Motor neuron (in vitro differentiated cells): ENCODE data around the gene SAE1. TPM values are rescaled to one million over a fixed set of nuclear protein-coding genes. Genes with fewer than 3 reads are reported as not detected.

ENCODE experiments used
- ATAC-seq, 8 experiments: fragments of 200-7000 bp; cut with Tn5 transposase; replicated peaks in 6 of 8; 2 replicates each; pipeline ENCODE4 v1.8.0; 2021; ENCODE audit warnings: mild to moderate bottlenecking in 8 of 8, moderate library complexity in 8 of 8
- H3K27ac ChIP-seq, 2 donors: fragments of 250-450 bp; sonication (Bioruptor Pico); 2 replicates each; pipeline ENCODE4 v1.9.0; 2021; ENCODE audit warnings: antibody characterized with exemption in 2 of 2, mild to moderate bottlenecking in 2 of 2, moderate library complexity in 1 of 2
- H3K4me1 ChIP-seq, 2 donors: fragments of 250-450 bp; sonication (Bioruptor Pico); replicated peaks in 1 of 2; 2 replicates each; pipeline ENCODE4 v1.6.1; 2021; ENCODE audit warnings: antibody characterized with exemption in 2 of 2, mild to moderate bottlenecking in 2 of 2, moderate library complexity in 1 of 2
- H3K4me3 ChIP-seq, 5 donors: fragments of 250-450 bp; sonication (Bioruptor Pico); 2 replicates each; pipeline ENCODE4 v1.9.0; 2021; ENCODE audit warnings: antibody characterized with exemption in 5 of 5, mild to moderate bottlenecking in 5 of 5, moderate library complexity in 4 of 5
- WGBS, 10 experiments: fragments of 450-650 bp; shearing (Covaris generic); methylation state at CpG; one replicate each; pipeline ENCODE4 v1.0.0; 2022; 5-methylcytosine and 5-hydroxymethylcytosine counted together
- in situ Hi-C, 9 experiments: fragments of 400-800 bp; cut with MboI; loops; one replicate each; pipeline ENCODE4 v1.15.0; 2021; ENCODE audit warnings: low sequenced_read_pairs in 9 of 9, low pct_unique_long_range_greater_than_20kb in 2 of 9; ENCODE audit not compliant: unreplicated experiment in 9 of 9
- total RNA-seq, 8 experiments: library from RNA; unstranded; fragments of 300-600 nt; gene quantifications; 2 replicates each; pipeline versions ENCODE4 v1.2.3 to v1.2.4, GENCODE V29; 2022

The SAE1 gene
- total RNA-seq, 8 experiments from 2014 or later: 76.2 to 197 (median 91.7) TPM

DNA sequence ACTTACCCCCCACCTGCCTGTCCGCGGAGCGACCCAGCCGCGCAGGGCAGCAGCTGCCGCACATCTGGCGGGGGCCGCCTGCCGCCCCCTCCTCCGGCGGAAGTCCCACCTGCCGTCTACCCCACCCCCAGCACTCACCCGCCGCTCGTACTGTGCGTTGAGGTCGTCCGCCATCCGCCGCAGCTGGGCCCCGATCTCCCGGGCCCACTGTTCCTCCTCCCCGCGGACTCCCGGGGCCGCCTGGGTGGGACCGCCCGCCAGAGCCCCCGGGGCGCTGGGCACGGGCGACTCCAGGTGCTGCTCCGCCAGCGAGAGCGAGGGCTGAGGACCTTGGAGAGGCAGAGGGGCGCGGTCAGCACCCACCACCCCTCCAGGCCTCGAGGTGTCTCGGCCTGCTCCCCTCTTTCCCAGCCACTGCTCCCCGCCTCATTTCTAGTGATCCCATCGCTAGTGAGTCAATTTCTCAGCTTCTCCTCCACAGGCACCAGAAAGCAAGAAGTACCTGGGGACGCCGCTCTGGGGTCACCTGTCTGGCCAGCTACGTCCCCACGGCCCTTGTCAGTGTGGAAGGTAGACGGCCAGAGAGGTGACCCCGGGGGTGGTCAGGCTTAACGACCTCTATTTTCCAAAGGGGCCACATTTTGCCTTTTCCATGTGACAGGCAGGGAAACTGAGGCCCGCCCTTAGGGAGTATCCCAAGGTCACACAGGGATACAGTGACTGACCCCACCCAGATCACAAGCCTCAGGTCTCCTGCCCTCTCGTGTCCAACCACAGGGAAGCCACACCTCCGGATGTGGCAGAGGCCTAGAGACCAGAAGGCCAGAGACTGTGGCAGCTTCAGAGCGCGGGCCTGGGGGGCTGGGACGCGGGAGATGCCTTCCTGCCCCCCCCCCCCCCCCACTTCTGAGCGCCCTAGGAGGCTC lies 96.1 kb downstream of the SAE1 start:
- peak; percentile 1 to 11 (median 4) for ATAC-seq
- H3K27ac ChIP-seq: peak overlapping the region; percentile 81 to 86
- H3K4me1 ChIP-seq: peaks cover 15 to 18% of the 10 kb centered on the region in 2 donors
- in situ Hi-C loops: loop anchor here in 1 of 9 experiments (25.0 kb wide), 1 partner anchor 89 kb away; the partner anchor contains the start of gene SAE1
- peak overlapping the region; percentile 16 to 87 (median 79) for H3K4me3 ChIP-seq
- WGBS, 10 experiments: 20 to 26% methylated on average over 8 to 15 of the region's 56 CpGs; no CpG with 5 or more reads in 8 of the 10 experiments

DNA sequence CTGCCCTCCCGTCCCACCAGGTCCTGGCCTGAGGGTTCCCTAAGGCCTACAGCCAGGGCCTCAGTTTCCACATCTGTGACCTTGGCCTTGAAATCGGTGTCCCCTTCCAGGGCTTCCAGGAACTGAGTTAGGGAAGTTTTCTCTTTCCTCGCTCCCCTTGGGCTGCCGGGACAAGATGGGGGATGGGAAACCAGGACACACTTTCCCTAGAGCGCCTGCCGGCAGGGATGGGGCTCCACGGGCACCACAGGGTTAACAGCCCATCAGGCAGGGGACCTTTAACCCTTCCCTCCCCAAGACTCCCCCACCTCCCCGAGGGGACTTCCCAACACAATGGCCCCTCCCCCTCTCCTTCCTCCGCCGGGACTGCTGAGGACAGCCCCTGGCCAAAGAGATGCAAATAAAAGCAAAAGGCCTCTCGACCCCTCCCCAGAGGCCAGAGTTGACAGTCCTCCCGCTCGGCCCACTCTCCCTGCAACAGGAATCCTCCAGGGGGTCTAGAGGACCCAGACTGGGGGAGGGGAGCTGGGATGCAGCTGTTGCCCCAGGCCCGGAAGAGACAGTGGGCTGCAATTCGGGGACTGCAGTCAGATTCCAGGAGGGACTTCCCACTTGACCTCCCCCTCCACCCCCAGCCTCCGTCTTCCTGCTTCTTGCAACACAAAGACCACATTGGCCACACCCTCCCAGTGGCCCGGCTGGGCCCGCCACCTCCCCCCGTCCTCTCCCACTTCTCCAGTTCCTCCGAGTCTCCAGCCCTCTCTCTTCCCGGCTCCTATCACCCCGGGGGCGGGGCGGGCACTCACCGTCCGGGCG lies 96.9 kb downstream of the SAE1 start:
- Histone ChIP-seq H3K4me3 (peak overlapping the region; percentile 56 to 98 (median 85)), H3K27ac (peak overlapping the region; percentile 81 to 86), H3K4me1 (peaks cover 18% of the 10 kb centered on the region in 2 donors)
- WGBS, 10 experiments: no CpG with 5 or more reads among the region's 27 CpGs
- peak; percentile 3 to 50 (median 36) for ATAC-seq
- in situ Hi-C loops: loop anchor here in 1 of 9 experiments (25.0 kb wide), 1 partner anchor 90 kb away; the partner anchor contains the start of gene SAE1

DNA sequence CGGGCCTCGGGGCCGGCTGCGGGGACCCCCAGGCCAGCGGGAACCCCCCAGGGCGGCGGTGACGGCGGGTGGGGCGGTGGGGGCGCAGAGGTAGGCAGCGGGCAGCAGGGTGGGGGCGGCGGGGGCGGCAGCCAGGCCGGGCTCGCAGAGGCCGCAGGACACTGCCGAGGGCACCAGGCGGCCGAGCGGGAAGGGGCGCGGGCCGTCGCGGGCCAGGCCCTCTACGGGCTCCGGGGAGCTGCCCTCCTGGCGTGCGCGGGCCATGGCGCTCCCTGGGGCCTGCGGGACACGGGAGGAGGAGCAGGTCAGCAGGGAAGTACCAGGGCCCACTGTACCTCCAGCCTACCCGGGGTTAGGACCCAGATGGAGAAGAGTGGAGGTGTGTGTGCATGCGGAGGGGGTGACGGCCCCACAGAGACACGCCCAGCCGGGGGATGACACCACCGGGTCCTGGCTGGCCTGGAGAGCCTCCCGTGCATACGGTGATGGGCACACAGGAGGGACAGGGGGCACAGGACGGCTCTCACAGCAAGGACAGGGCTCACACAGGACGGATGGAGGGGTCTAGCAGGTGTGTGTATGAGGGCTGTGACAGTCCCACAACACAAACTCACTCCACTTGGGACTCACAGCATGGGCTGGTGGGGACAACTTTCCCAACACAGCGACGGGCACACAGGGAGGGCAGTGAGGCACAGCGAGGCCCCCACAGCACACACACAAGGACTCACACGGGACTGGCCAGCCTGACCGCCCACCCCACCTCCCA lies 97.7 kb downstream of the SAE1 start:
- Histone ChIP-seq H3K27ac (peak overlapping the region; percentile 81 to 86), H3K4me3 (peak overlapping the region; percentile 56 to 98 (median 85)), H3K4me1 (peaks cover 18% of the 10 kb centered on the region in 2 donors)
- 0 to 14% (median 9%) methylated on average over 2 to 7 of the region's 50 CpGs; no CpG with 5 or more reads in 7 of the 10 experiments for WGBS, 10 experiments
- ATAC-seq: peak; percentile 0 to 52 (median 31)
- in situ Hi-C loops: loop anchor here in 1 of 9 experiments (25.0 kb wide), 1 partner anchor 91 kb away; the partner anchor contains the start of gene SAE1

DNA sequence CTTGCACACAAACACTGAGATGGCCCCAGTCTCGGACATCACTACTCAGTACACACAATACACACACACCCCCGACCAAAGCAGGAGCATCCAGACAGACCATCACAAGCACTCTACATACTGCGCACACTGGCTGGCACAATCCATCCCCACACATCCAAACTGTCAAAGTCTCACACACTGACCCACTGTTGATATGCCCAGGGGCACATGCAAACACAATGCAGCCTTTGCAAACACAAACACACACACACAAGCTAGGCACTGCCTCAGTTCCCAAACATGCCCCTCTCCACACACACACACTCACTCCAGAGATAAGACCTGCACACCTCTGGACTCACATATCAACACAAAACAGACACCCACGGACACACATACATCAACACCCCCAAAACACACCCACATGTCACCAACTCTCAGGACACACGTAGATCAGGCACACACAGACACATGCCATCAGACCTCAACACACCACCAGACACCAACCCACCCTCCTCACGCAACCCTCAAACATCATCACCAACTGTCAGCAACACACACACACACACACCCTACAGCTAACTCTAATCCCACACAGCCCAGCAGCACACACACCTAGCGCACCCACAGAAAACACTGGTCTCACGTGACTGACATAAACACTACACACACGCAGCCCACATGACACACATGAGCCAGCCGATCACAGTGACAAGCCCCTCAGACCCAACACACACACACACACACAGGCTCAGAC lies 98.5 kb downstream of the SAE1 start:
- 0 to 71% (median 17%) methylated on average over 1 to 6 of the region's 10 CpGs; no CpG with 5 or more reads in 3 of the 10 experiments for WGBS, 10 experiments
- Histone ChIP-seq H3K4me1 (peaks cover 18% of the 10 kb centered on the region in 2 donors), H3K27ac (peak overlapping the region; percentile 81 to 86), H3K4me3 (peak overlapping the region; percentile 56 to 98 (median 85))
- ATAC-seq: peak in 5 of 8 experiments; percentile 1 to 2 (median 1)
- in situ Hi-C loops: loop anchor here in 1 of 9 experiments (25.0 kb wide), 1 partner anchor 92 kb away; the partner anchor contains the start of gene SAE1

DNA sequence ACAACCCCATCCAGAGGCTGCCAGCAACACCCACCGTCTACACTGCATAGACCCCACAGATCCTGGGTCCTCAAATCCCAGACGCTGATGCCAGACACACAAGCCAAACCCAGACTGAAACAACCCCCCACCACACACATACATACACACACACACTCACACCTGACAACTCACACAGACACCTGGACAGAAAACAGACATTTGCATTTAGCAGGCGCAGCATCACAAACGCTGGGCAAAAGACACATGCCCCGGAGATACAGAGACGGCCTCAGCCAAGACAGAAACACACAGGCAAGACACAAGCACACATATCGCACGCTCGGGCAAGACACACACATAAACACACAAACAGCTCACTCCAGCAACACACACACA lies 99.0 kb downstream of the SAE1 start:
- WGBS, 10 experiments: 0 to 3% (median 0%) methylated on average over 1 to 7 of the region's 9 CpGs; no CpG with 5 or more reads in 7 of the 10 experiments
- no peak for ATAC-seq
- Histone ChIP-seq H3K27ac (peak overlapping the region; percentile 81 to 86), H3K4me3 (peak overlapping the region; percentile 56 to 98 (median 85)), H3K4me1 (peaks cover 18% of the 10 kb centered on the region in 2 donors)
- in situ Hi-C loops: loop anchor here in 1 of 9 experiments (25.0 kb wide), 1 partner anchor 92 kb away; the partner anchor contains the start of gene SAE1

DNA sequence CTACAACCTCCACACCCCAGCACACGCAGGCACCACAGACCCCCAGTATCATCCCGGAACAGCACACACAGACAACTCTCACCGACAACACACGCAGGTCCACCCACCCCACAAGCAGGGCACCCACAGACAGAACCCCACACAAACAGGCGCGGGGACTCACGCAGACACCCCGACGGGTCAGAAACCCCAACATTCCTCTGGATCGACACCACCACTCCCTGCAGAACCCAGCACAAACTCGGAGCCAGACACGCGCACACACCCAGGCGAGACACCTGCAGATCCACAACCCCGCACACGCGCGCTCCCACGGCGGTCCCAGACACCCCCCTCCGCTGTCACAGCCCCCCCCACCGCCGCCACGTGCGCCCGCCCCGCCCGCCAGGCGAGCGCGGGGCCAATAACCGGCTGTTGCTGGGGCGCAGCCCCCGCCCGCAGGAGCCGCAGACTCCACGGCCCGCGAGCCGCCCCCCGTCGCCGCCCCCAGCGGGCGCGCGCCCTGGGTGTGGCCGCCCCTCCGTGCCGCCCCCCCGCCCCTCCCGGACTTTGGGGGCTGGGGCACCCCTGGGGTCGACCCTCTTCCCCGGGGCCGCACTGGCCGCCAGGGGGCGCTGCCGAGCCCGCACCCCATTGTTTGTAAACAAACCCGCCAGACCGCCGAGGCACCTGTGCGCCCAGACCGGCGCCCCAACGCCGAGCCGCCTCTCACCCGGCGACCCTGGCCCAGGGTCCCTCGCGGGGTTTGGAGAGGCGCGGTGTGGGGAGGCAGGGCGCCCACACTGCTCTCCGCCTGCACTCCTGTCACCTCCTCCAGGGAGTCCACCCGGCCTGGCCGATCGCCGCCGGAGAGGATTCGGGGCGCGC lies 99.7 kb downstream of the SAE1 start:
- in situ Hi-C loops: loop anchor here in 1 of 9 experiments (25.0 kb wide), 1 partner anchor 93 kb away; the partner anchor contains the start of gene SAE1
- 0 to 20% methylated on average over 1 to 2 of the region's 84 CpGs; no CpG with 5 or more reads in 8 of the 10 experiments for WGBS, 10 experiments
- Histone ChIP-seq H3K27ac (peak overlapping the region; percentile 81 to 86), H3K4me1 (peaks cover 17 to 18% of the 10 kb centered on the region in 2 donors), H3K4me3 (peak overlapping the region; percentile 56 to 98 (median 85))
- peak in 3 of 8 experiments; percentile 2 to 6 (median 3) for ATAC-seq

DNA sequence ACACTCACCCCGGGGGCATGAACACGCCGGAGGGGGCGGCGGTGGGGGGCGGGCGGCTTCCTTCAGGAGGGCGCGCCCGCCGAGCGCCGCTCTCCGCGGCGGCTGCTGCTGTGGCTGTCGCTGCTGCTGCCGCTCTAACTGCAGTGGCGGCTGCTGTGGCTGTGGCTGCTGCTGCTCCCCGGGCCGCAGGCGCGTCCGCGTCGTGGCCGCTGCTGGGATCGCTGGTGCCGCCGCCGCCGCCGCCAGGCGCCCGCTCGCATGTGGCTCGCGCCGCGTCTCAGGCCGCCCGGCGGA lies 100.2 kb downstream of the SAE1 start, which contains the start of gene BBC3:
Gene BBC3, minus strand, starts transcription at position 279 of the 294 bp plus-strand sequence. CDS start 2,768 bp downstream, outside the sequence.
- H3K27ac ChIP-seq: peak within 1 kb of the TSS; percentile 81 to 86
- H3K4me1 ChIP-seq: peaks cover 11 to 13% of the 10 kb centered on the region in 2 donors
- in situ Hi-C loops: loop anchor here in 1 of 9 experiments (25.0 kb wide), 1 partner anchor 94 kb away; the partner anchor contains the start of gene SAE1
- H3K4me3 ChIP-seq: peak within 1 kb of the TSS; percentile 56 to 98 (median 85)
- WGBS, 10 experiments: no CpG with 5 or more reads among the region's 43 CpGs
- peak in 1 of 8 experiments; percentile 19 for ATAC-seq

DNA sequence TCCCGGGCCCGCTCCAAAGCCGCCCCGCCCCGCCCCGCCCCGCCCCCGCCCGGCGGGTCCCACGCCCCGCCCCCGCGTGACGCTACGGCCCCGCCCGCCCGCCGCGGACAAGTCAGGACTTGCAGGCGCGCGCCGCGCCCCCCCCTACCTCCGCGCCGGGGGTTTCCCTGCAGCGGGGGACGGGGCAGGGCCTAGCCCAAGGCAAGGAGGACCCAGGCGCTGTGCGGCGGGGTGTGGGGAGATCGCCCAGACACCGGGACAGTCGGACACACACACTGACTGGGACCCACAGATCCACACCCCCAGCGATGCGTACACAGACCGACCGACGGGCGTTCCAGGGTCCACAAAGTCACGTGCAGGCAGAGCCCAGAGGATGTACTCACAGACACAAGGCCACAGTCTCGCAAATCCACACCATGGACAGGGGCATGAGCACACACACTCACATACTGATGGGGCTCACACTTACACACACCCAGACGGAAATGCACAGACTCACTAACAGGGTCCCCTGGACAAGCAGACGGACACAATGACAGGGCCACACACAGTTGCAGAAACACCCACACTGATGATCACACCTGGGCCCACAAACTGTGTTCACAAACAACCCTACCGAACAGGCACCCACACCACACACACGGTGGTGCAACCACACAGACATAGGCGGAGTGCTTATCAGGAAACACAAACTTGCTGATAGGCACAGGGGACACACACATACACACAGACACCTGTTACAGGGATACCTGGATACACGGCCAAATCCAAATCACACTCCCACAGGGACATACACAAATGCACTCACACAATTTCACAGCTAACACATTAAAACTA lies 100.8 kb downstream of the SAE1 start:
- H3K27ac ChIP-seq: peak overlapping the region; percentile 81 to 86
- H3K4me1 ChIP-seq: peaks cover 11 to 12% of the 10 kb centered on the region in 2 donors
- in situ Hi-C loops: loop anchor here in 1 of 9 experiments (25.0 kb wide), 1 partner anchor 94 kb away; the partner anchor contains the start of gene SAE1
- ATAC-seq: peak; percentile 22 to 47 (median 36)
- 17 to 73% (median 43%) methylated on average over 1 to 5 of the region's 51 CpGs; no CpG with 5 or more reads in 5 of the 10 experiments for WGBS, 10 experiments
- peak overlapping the region; percentile 56 to 98 (median 85) for H3K4me3 ChIP-seq

DNA sequence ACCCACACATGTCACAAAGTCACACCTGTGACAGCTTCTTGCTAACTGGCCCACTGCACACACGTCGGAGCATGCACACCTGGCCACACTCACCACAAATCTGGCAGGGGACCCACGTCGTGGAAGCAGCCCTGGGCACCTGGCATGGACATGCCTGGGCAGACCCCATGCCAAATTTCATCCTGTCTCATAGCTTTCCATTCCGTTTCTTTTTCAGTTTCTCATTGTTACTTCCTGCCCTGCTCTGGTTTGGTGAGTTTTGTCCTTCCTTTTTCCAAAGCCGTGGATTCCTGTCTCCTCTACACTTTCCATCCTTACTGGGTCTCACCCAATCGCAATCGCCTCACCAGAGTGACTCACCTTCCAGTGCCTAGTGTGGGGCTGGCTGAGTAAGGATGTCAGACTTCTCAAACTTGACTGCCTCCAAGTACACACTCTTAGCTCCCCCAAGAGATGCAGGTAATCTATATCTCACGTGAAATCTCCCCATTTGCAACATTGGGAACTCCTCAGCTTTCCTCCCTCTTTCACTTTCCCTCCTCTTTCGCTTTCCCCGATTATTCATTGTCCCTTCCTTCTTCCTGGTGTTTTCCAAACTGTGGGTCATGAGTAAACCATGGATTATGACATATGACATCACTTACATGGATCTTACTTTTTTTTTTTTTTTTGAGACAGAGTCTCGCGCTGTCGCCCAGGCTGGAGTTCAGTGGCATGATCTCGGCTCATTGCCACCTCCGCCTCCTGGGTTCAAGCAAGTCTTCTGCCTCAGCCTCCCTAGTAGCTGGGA lies 102.0 kb downstream of the SAE1 start:
- peak overlapping the region in 1 of 2 donors; percentile 21 for H3K27ac ChIP-seq
- ATAC-seq: peak in 2 of 8 experiments; percentile 5 to 9
- no peak overlapping the region for H3K4me3 ChIP-seq
- in situ Hi-C loops: loop anchor here in 1 of 9 experiments (25.0 kb wide), 1 partner anchor 95 kb away; the partner anchor contains the start of gene SAE1
- H3K4me1 ChIP-seq: peaks cover 4 to 6% of the 10 kb centered on the region in 2 donors
- 12 to 92% (median 77%) methylated on average over 4 to 13 of the region's 16 CpGs for WGBS, 10 experiments
